HepG2 (cell line): Measurements from ENCODE around the gene RIC3. TPM values are rescaled to one million over a fixed set of nuclear protein-coding genes. Genes with fewer than 3 reads are reported as not detected.

Experiments used
- ATAC-seq: fragments of 200-7000 bp; cut with Tn5 transposase; 3 replicates; pipeline ENCODE4 v1.9.1; 2020; ENCODE audit warnings: mild to moderate bottlenecking, moderate library complexity
- BruUV-seq: library from RNA; stranded (reverse); fragments of 400-500 nt; replicated peaks from 2 replicates; lab custom pipeline; 2021; lab: Mats Ljungman, UMichigan
- CTCF ChIA-PET: fragments of 300-600 bp; formaldehyde crosslinking; extraction: SDS; loops from one replicate; lab custom pipeline; 2021; ENCODE audit warnings: low total read pairs, inconsistent platforms, low intra/inter-chr PET ratio; lab: Yijun Ruan, JAX
- POLR2A ChIA-PET: fragments of 350-600 bp; sonication (Branson Sonifier 250); formaldehyde crosslinking; loops from one replicate; lab custom pipeline; 2020; ENCODE audit warnings: antibody characterized with exemption, inconsistent platforms; lab: Yijun Ruan, JAX
- DNase-seq: peaks from one replicate; pipeline ENCODE4 v3.0.0-alpha.2; 2015; ENCODE audit warnings: low spot score
- FAIRE-seq: peaks from 3 replicates; lab custom pipeline; 2011; peaks lifted over from hg19 to GRCh38; lab: Jason Lieb, UNC
- H2AFZ ChIP-seq: one replicate; pipeline ENCODE4 v1.6.1; 2011; ENCODE audit warnings: low read length, inconsistent platforms
- H3K27ac ChIP-seq: fragments of 300-600 bp; 3 replicates; pipeline ENCODE4 v1.8.0; 2011; ENCODE audit warnings: mixed run types, mild to moderate bottlenecking, mixed read lengths, low read length, inconsistent platforms; ENCODE audit not compliant: insufficient read depth; ENCODE audit errors: extremely low read length
- H3K27me3 ChIP-seq, 2 experiments: fragments of 200-600 bp in 1 of 2; 2 replicates in 1 of 2; 3 replicates in 1 of 2; pipeline versions ENCODE4 v1.6.0 to v1.8.0; 2011; ENCODE audit warnings: low read length in 2 of 2, mild to moderate bottlenecking in 2 of 2, moderate library complexity in 2 of 2, inconsistent platforms in 1 of 2; ENCODE audit not compliant: insufficient read depth in 2 of 2, control insufficient read depth in 1 of 2
- H3K36me3 ChIP-seq, 2 experiments: fragments of 200-600 bp in 1 of 2; replicated peaks in 1 of 2; 2 replicates in 1 of 2; 3 replicates in 1 of 2; pipeline versions ENCODE4 v1.5.1 to v1.8.0; 2011; ENCODE audit warnings: low read length in 2 of 2, inconsistent platforms in 1 of 2; ENCODE audit not compliant: insufficient read depth in 2 of 2, control insufficient read depth in 1 of 2
- H3K4me1 ChIP-seq: 2 replicates; pipeline ENCODE4 v1.5.1; 2012; ENCODE audit warnings: low read length, inconsistent platforms; ENCODE audit not compliant: insufficient read depth
- H3K4me2 ChIP-seq: 2 replicates; pipeline ENCODE4 v1.6.0; 2011; ENCODE audit warnings: low read depth, low read length, inconsistent platforms
- H3K4me3 ChIP-seq, 3 experiments: fragments of 200-600 bp in 1 of 3; sonication (generic), shearing (Covaris generic) in 1 of 3; replicated peaks in 1 of 3; 2 replicates each; pipeline ENCODE4 v1.5.1; 2011 to 2016; ENCODE audit warnings: low read length in 3 of 3, inconsistent platforms in 2 of 3, low read depth in 2 of 3, mild to moderate bottlenecking in 2 of 3, control low read depth in 1 of 3, mixed read lengths in 1 of 3; ENCODE audit not compliant: insufficient read depth in 1 of 3
- H3K79me2 ChIP-seq: one replicate; pipeline ENCODE4 v1.6.1; 2011; ENCODE audit warnings: low read length, inconsistent platforms; ENCODE audit not compliant: insufficient read depth
- H3K9ac ChIP-seq: 2 replicates; pipeline ENCODE4 v1.6.0; 2011; ENCODE audit warnings: mild to moderate bottlenecking, low read depth, low read length, inconsistent platforms; ENCODE audit not compliant: insufficient read depth
- H3K9me3 ChIP-seq: 2 replicates; pipeline ENCODE4 v1.5.1; 2012; ENCODE audit warnings: mild to moderate bottlenecking, low read length
- H4K20me1 ChIP-seq: 2 replicates; pipeline ENCODE4 v1.6.0; 2011; ENCODE audit warnings: inconsistent platforms, mild to moderate bottlenecking, low read length, moderate library complexity; ENCODE audit not compliant: insufficient read depth
- HNRNPL ChIP-seq: fragments of 200-400 bp; formaldehyde crosslinking; IDR thresholded peaks from 2 replicates; pipeline ENCODE4 v1.6.1; 2017; ENCODE audit warnings: mild to moderate bottlenecking, low read depth, low read length
- ZNF567 ChIP-seq: sonication (generic); formaldehyde crosslinking; IDR thresholded peaks from 2 replicates; pipeline ENCODE4 v1.8.1; 2023; ENCODE audit warnings: mild to moderate bottlenecking, missing genetic modification reagents, borderline replicate concordance
- WGBS: methylation state at CpG from one replicate; pipeline ENCODE4 v1.1.6; 2017; ENCODE audit warnings: low lambda C conversion rate; 5-methylcytosine and 5-hydroxymethylcytosine counted together
- in situ Hi-C: cut with HindIII; loops from 2 replicates; pipeline ENCODE4 v1.10.0; 2017; ENCODE audit warnings: low pct_unique_long_range_greater_than_20kb; ENCODE audit not compliant: extremely low pct_ligation_motif_present
- intact Hi-C: fragments of 100-400 bp; cut with micrococcal nuclease; formaldehyde crosslinking; loops from one replicate; pipeline ENCODE4 v1.10.0; 2022; ENCODE audit not compliant: unreplicated experiment
- polyA plus RNA-seq, 8 experiments: library from polyadenylated mRNA; depleted of rRNA in 3 of 8; stranded (reverse) in 7 of 8; unstranded in 1 of 8; fragments of >200 nt; fragmentation: Illumina TruSeq in 4 of 8; extraction: Trizol in 4 of 8; gene quantifications; 2 replicates each; pipeline versions ENCODE4 v1.2.1 to v1.2.3, GENCODE V29; 2011 to 2016; ENCODE audit warnings: low read depth in 4 of 8, missing spikeins in 1 of 8, mixed read lengths in 1 of 8; ENCODE audit not compliant: insufficient read depth in 1 of 8
- total RNA-seq, 5 experiments: library from RNA; depleted of rRNA; stranded (reverse); fragments of >200 nt; fragmentation: Illumina TruSeq; extraction: Trizol; gene quantifications; 2 replicates each; pipeline ENCODE4 v1.2.3, GENCODE V29; 2016; ENCODE audit warnings: low read depth in 1 of 5
- TF ChIP-seq, protein P1 (sequence below): fragments of 450-650 bp; IDR thresholded peaks from 2 replicates; pipeline ENCODE4 v1.6.1; 2017; ENCODE audit warnings: mild to moderate bottlenecking
- TF ChIP-seq, protein P2 (sequence below): sonication (generic); formaldehyde crosslinking; IDR thresholded peaks from 2 replicates; pipeline ENCODE4 v1.4.0; 2020; ENCODE audit warnings: missing genetic modification reagents
- TF ChIP-seq, protein P3 (sequence below): IDR thresholded peaks from 2 replicates; pipeline ENCODE4 v1.6.1; 2016; ENCODE audit warnings: missing biosample characterization, missing genetic modification reagents, low read depth

RIC3 gene
- total and polyA plus RNA-seq, 2 of the 13 experiments (the other 11 are each of a cell fraction or from before 2014, with no cell fraction given) = not detected

DNA sequence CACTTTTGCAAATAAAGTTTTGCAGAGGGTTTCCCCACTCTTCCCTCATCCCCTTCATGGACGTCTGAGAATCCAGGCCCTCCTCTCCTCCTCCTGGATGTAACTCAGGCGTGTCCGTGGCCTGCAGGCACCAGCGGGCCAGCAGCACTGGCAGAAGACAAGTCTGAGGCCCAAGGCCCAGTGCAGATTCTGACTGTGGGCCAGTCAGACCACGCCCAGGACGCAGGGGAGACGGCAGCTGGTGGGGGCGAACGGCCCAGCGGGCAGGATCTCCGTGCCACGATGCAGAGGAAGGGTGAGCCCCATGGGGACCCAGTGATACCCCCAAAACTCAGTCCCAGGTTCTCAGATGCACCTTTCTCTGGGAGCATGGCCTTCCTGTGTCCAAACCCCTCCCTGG lies 73.5 kb downstream of the RIC3 start:
- Histone ChIP-seq H3K79me2 (no peaks in the 10 kb centered on the region), H3K9me3 (no peaks in the 10 kb centered on the region), H3K4me3 (no peak overlapping the region), H2AFZ (no peak overlapping the region), H3K27me3 (no peaks in the 10 kb centered on the region), H3K4me2 (no peak overlapping the region), H3K4me1 (no peaks in the 10 kb centered on the region), H3K9ac (no peak overlapping the region), H3K27ac (no peak overlapping the region), H3K36me3 (peaks cover 1 to 3% of the 10 kb centered on the region in 2 experiments; a peak in 2 of 5 replicates), H4K20me1 (no peaks in the 10 kb centered on the region)
- WGBS = 100% methylated on average over 8 of the region's 12 CpGs
- intact Hi-C loops (loop anchor here (5.0 to 10.0 kb wide), 2 partner anchors 201 to 998 kb away; no protein-coding TSS in a partner anchor), in situ Hi-C loops (loop anchor here (5.0 to 10.0 kb wide), 2 partner anchors 63 to 91 kb away; no protein-coding TSS in a partner anchor)
- no peak for FAIRE-seq
- no peak for ATAC-seq
- POLR2A ChIA-PET = no interaction called here
- BruUV-seq = no TSS peak
- CTCF ChIA-PET = no interaction called here
- no peak for DNase-seq
- TF ChIP-seq, protein P1, sequence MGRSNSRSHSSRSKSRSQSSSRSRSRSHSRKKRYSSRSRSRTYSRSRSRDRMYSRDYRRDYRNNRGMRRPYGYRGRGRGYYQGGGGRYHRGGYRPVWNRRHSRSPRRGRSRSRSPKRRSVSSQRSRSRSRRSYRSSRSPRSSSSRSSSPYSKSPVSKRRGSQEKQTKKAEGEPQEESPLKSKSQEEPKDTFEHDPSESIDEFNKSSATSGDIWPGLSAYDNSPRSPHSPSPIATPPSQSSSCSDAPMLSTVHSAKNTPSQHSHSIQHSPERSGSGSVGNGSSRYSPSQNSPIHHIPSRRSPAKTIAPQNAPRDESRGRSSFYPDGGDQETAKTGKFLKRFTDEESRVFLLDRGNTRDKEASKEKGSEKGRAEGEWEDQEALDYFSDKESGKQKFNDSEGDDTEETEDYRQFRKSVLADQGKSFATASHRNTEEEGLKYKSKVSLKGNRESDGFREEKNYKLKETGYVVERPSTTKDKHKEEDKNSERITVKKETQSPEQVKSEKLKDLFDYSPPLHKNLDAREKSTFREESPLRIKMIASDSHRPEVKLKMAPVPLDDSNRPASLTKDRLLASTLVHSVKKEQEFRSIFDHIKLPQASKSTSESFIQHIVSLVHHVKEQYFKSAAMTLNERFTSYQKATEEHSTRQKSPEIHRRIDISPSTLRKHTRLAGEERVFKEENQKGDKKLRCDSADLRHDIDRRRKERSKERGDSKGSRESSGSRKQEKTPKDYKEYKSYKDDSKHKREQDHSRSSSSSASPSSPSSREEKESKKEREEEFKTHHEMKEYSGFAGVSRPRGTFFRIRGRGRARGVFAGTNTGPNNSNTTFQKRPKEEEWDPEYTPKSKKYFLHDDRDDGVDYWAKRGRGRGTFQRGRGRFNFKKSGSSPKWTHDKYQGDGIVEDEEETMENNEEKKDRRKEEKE = no peak
- TF ChIP-seq HNRNPL = no peak
- TF ChIP-seq, protein P2, sequence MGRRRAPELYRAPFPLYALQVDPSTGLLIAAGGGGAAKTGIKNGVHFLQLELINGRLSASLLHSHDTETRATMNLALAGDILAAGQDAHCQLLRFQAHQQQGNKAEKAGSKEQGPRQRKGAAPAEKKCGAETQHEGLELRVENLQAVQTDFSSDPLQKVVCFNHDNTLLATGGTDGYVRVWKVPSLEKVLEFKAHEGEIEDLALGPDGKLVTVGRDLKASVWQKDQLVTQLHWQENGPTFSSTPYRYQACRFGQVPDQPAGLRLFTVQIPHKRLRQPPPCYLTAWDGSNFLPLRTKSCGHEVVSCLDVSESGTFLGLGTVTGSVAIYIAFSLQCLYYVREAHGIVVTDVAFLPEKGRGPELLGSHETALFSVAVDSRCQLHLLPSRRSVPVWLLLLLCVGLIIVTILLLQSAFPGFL (CRISPR knock-in tag) = no peak
- no peak for TF ChIP-seq ZNF567
- TF ChIP-seq, protein P3, sequence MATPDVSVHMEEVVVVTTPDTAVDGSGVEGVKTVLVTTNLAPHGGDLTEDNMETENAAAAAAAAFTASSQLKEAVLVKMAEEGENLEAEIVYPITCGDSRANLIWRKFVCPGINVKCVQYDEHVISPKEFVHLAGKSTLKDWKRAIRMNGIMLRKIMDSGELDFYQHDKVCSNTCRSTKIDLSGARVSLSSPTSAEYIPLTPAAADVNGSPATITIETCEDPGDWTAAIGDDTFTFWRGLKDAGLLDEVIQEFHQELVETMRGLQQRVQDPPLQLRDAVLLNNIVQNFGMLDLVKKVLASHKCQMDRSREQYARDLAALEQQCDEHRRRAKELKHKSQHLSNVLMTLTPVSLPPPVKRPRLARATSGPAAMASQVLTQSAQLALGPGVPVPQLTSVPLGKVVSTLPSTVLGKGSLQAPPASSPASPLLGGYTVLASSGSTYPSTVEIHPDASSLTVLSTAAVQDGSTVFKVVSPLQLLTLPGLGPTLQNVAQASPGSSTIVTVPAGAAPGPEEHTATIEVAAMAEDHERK (CRISPR knock-in tag) = no peak
